Hepatocyte (in vitro differentiated cells): ENCODE data around the gene GTF3C2. TPM values are rescaled to one million over a fixed set of nuclear protein-coding genes. Genes with fewer than 3 reads are reported as not detected.

Experiments used
- DNase-seq: peaks from one replicate; pipeline ENCODE4 v3.0.0-alpha.2; 2016; ENCODE audit warnings: low spot score
- H2AFZ ChIP-seq: fragments of 200-600 bp; sonication (generic); 2 replicates; pipeline ENCODE4 v1.6.0; 2016; ENCODE audit warnings: antibody characterized with exemption, mild to moderate bottlenecking
- H3K27ac ChIP-seq: fragments of 200-600 bp; sonication (generic); 2 replicates; pipeline ENCODE4 v1.5.1; 2016; ENCODE audit warnings: mild to moderate bottlenecking
- H3K27me3 ChIP-seq: fragments of 200-600 bp; sonication (generic); 2 replicates; pipeline ENCODE4 v1.6.1; 2016
- H3K36me3 ChIP-seq: fragments of 200-600 bp; sonication (generic); replicated peaks from 2 replicates; pipeline ENCODE4 v1.5.1; 2016; ENCODE audit warnings: low read depth; ENCODE audit not compliant: insufficient read depth
- H3K4me1 ChIP-seq: fragments of 200-600 bp; sonication (generic); 2 replicates; pipeline ENCODE4 v1.5.1; 2016; ENCODE audit warnings: mild to moderate bottlenecking, moderate library complexity; ENCODE audit not compliant: insufficient read depth
- H3K4me2 ChIP-seq: fragments of 200-600 bp; sonication (generic); 2 replicates; pipeline ENCODE4 v1.6.0; 2016
- H3K4me3 ChIP-seq: fragments of 200-600 bp; sonication (generic); 2 replicates; pipeline ENCODE4 v1.5.1; 2016; ENCODE audit warnings: mild to moderate bottlenecking
- H3K79me2 ChIP-seq: fragments of 200-600 bp; sonication (generic); 2 replicates; pipeline ENCODE4 v1.6.0; 2017; ENCODE audit warnings: mild to moderate bottlenecking
- H3K9me2 ChIP-seq: fragments of 200-600 bp; sonication (generic); replicated peaks from 2 replicates; pipeline ENCODE4 v1.6.0; 2017; ENCODE audit warnings: mild to moderate bottlenecking; ENCODE audit not compliant: insufficient read depth
- H3K9me3 ChIP-seq: fragments of 200-600 bp; sonication (generic); 2 replicates; pipeline ENCODE4 v1.5.1; 2016; ENCODE audit warnings: low read depth, mild to moderate bottlenecking
- H4K20me1 ChIP-seq: fragments of 200-600 bp; sonication (generic); 2 replicates; pipeline ENCODE4 v1.6.0; 2016; ENCODE audit warnings: mild to moderate bottlenecking; ENCODE audit not compliant: insufficient read depth, poor library complexity, severe bottlenecking
- CTCF ChIP-seq: fragments of 200-600 bp; sonication (generic); IDR thresholded peaks from 2 replicates; pipeline ENCODE4 v1.5.1; 2016; ENCODE audit warnings: antibody characterized with exemption, mild to moderate bottlenecking; ENCODE audit not compliant: poor library complexity
- EZH2 ChIP-seq: fragments of 200-600 bp; sonication (generic); IDR thresholded peaks from 2 replicates; pipeline ENCODE4 v1.6.1; 2016; ENCODE audit warnings: antibody characterized with exemption, mild to moderate bottlenecking, borderline replicate concordance
- EZH2phosphoT487 ChIP-seq: fragments of 200-600 bp; sonication (generic); IDR thresholded peaks from one replicate; pipeline ENCODE4 v1.6.1; 2018; ENCODE audit warnings: antibody characterized with exemption, mild to moderate bottlenecking, low read depth, moderate library complexity; ENCODE audit not compliant: unreplicated experiment, severe bottlenecking
- WGBS: methylation state at CpG from one replicate; pipeline ENCODE4 v1.1.6; 2016; ENCODE audit warnings: low lambda C conversion rate; ENCODE audit errors: missing lambda C conversion rate; 5-methylcytosine and 5-hydroxymethylcytosine counted together
- polyA plus RNA-seq: library from polyadenylated mRNA; unstranded; fragments of >200 nt; fragmentation: Nextera tagmentation; extraction: Ambion mirVana; gene quantifications from 2 replicates; pipeline ENCODE4 v1.2.1, GENCODE V29; 2016
- total RNA-seq: library from RNA; depleted of rRNA; stranded (reverse); fragments of >200 nt; gene quantifications from 2 replicates; pipeline ENCODE4 v1.2.3, GENCODE V29; 2014

GTF3C2 gene
- total and polyA plus RNA-seq, 2 experiments from 2014 or later = 46.8 to 51.3 TPM

DNA sequence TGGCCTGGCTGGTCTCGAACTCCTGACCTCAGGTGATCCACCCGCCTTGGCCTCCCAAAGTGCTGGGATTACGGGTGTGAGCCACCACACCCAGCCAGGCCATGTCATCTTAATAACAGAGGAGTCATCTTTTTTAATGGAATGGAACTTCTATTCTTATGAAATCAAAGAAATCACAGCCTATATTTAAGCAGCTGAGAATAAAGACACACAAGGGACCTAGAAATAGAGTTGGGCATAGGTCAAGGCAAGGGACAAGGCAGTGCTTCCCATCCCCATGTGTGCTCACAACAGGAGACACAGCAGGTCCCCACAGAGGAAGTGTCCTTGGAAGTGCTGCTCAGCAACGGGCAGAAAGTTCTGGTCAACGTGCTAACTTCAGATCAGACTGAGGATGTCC lies 17.0 kb upstream of the GTF3C2 start:
- WGBS = 93% methylated on average over 5 of the region's 5 CpGs
- H3K27ac ChIP-seq = no peak overlapping the region
- no peak for DNase-seq
- no peak for TF ChIP-seq EZH2phosphoT487
- no peak for TF ChIP-seq CTCF
- TF ChIP-seq EZH2 = no peak
- no peaks in the 10 kb centered on the region for H3K9me2 ChIP-seq
- H3K4me2 ChIP-seq = no peak overlapping the region
- no peak overlapping the region for H2AFZ ChIP-seq
- H3K9me3 ChIP-seq = no peaks in the 10 kb centered on the region
- H3K4me3 ChIP-seq = no peak overlapping the region
- H4K20me1 ChIP-seq = peaks cover 5% of the 10 kb centered on the region
- H3K27me3 ChIP-seq = no peaks in the 10 kb centered on the region
- peaks cover 28% of the 10 kb centered on the region for H3K4me1 ChIP-seq
- H3K79me2 ChIP-seq = peaks cover 73% of the 10 kb centered on the region
- H3K36me3 ChIP-seq = peaks cover 5% of the 10 kb centered on the region

- H3K4me1 ChIP-seq = peaks cover 26% of the 10 kb centered on the region
- peaks cover 73% of the 10 kb centered on the region for H3K79me2 ChIP-seq
- H2AFZ ChIP-seq = no peak overlapping the region
- H4K20me1 ChIP-seq = peaks cover 5% of the 10 kb centered on the region
- no peak for TF ChIP-seq EZH2phosphoT487
- TF ChIP-seq CTCF = no peak
- TF ChIP-seq EZH2 = no peak
- 96% methylated on average over 6 of the region's 6 CpGs for WGBS
- no peaks in the 10 kb centered on the region for H3K9me3 ChIP-seq
- DNase-seq = no peak
- no peak overlapping the region for H3K4me3 ChIP-seq
- peak overlapping the region; percentile 95 for H3K4me2 ChIP-seq
- H3K9me2 ChIP-seq = no peaks in the 10 kb centered on the region
- peak overlapping the region; percentile 90 for H3K27ac ChIP-seq
- H3K36me3 ChIP-seq = peaks cover 5% of the 10 kb centered on the region
- no peaks in the 10 kb centered on the region for H3K27me3 ChIP-seq
These were observed 16.4 kb upstream of the GTF3C2 start for GRCh38 chr2:27372937-27373336.

DNA sequence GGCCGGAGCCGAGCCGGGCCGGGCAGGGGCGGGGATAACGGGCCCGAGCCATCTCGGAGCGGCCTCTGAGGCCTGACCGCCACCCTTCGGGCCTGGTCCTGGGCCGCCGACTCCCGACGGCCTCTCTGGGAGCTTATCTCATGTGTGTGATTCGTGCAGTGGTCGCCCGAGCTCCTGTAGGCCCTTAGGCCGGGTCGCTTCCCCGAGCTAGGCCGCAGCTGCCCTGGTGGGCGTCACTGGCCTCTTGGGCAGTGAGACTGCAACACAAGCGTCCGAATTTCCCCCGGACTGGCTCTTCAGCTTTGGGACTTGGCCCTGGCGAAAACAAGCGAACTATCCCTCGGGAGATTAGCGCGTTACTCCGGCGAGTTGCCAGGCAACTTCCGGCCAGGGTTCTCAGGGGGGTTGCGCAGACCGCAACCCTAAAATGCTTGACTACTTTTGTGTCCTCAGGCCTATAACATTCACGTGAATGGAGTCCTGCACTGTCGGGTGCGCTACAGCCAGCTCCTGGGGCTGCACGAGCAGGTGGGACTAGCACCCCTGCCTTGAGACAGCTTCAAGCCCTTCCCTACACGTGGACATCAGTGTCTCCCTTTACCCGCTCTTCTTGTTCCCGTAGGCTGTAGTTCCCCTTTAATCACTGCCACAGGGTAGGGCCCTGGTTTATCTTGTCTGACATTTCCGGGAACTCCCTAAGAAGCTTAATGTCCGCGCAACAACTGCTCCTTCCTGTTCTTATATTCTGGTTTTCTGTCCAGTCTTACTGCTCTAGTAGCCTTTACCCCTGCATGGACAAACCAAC lies 14.5 kb upstream of the GTF3C2 start:
- peaks cover 5% of the 10 kb centered on the region for H4K20me1 ChIP-seq
- H3K4me1 ChIP-seq = peaks cover 26% of the 10 kb centered on the region
- peak overlapping the region; percentile 90 for H3K27ac ChIP-seq
- peaks cover 69% of the 10 kb centered on the region for H3K79me2 ChIP-seq
- H3K9me2 ChIP-seq = no peaks in the 10 kb centered on the region
- no peaks in the 10 kb centered on the region for H3K9me3 ChIP-seq
- DNase-seq = peak; percentile 58
- no peaks in the 10 kb centered on the region for H3K27me3 ChIP-seq
- peaks cover 5% of the 10 kb centered on the region for H3K36me3 ChIP-seq
- H3K4me2 ChIP-seq = peak overlapping the region; percentile 95
- peak overlapping the region; percentile 53 for H2AFZ ChIP-seq
- no peak for TF ChIP-seq CTCF
- no peak for TF ChIP-seq EZH2phosphoT487
- no peak for TF ChIP-seq EZH2
- peak overlapping the region; percentile 60 for H3K4me3 ChIP-seq
- 2% methylated on average over 44 of the region's 46 CpGs for whole genome bisulfite sequencing
